ENCODE results near the gene CCDC85A.
A peak's percentile ranks its signal among the peaks of the same experiment; 100 is the strongest.

The CCDC85A gene

GRCh38 chr2:56239437-56239836, 55.6 kb downstream of the CCDC85A start:
- DNase-seq (ENCODE audit: low spot score): peak; percentile 14

- no peak for DNase-seq (ENCODE audit: low spot score)
Observed at GRCh38 chr2:56240210-56240609, 56.4 kb downstream of the CCDC85A start.

- DNase-seq (ENCODE audit: low spot score): no peak
Observed at GRCh38 chr2:56244506-56244905, 60.7 kb downstream of the CCDC85A start.

GRCh38 chr2:56244911-56245530, 61.2 kb downstream of the CCDC85A start:
- no peak for DNase-seq (ENCODE audit: low spot score)

- DNase-seq (ENCODE audit: low spot score): no peak
Observed at GRCh38 chr2:56248965-56249742, 65.4 kb downstream of the CCDC85A start.

GRCh38 chr2:56250153-56250729, 66.5 kb downstream of the CCDC85A start:
- no peak for DNase-seq (ENCODE audit: low spot score)

- peak; percentile 3 for DNase-seq (ENCODE audit: low spot score)
Observed at GRCh38 chr2:56260415-56260814, 76.6 kb downstream of the CCDC85A start.

- no peak for DNase-seq (ENCODE audit: low spot score)
Observed at GRCh38 chr2:56262241-56262640, 78.5 kb downstream of the CCDC85A start.

GRCh38 chr2:56263876-56264275, 80.1 kb downstream of the CCDC85A start:
- no peak for DNase-seq (ENCODE audit: low spot score)

- no peak for DNase-seq (ENCODE audit: low spot score)
Observed at GRCh38 chr2:56266761-56267414, 83.1 kb downstream of the CCDC85A start.

GRCh38 chr2:56267415-56267788, 83.6 kb downstream of the CCDC85A start:
- no peak for DNase-seq (ENCODE audit: low spot score)

GRCh38 chr2:56268856-56269255, 85.1 kb downstream of the CCDC85A start:
- no peak for DNase-seq (ENCODE audit: low spot score)

- no peak for DNase-seq (ENCODE audit: low spot score)
Observed at GRCh38 chr2:56271275-56271674, 87.5 kb downstream of the CCDC85A start.

- no peak for DNase-seq (ENCODE audit: low spot score)
Observed at GRCh38 chr2:56285224-56285623, 101.4 kb downstream of the CCDC85A start.

- no peak for DNase-seq (ENCODE audit: low spot score)
Observed at GRCh38 chr2:56286936-56287335, 103.1 kb downstream of the CCDC85A start.

GRCh38 chr2:56287508-56287907, 103.7 kb downstream of the CCDC85A start:
- DNase-seq (ENCODE audit: low spot score): no peak

GRCh38 chr2:56287974-56288373, 104.2 kb downstream of the CCDC85A start:
- DNase-seq (ENCODE audit: low spot score): peak; percentile 16

- no peak for DNase-seq (ENCODE audit: low spot score)
Observed at GRCh38 chr2:56288838-56289580, 105.2 kb downstream of the CCDC85A start.

GRCh38 chr2:56291711-56292110, 107.9 kb downstream of the CCDC85A start:
- DNase-seq (ENCODE audit: low spot score): no peak

GRCh38 chr2:56292951-56293350, 109.2 kb downstream of the CCDC85A start:
- no peak for DNase-seq (ENCODE audit: low spot score)

GRCh38 chr2:56295666-56296065, 111.9 kb downstream of the CCDC85A start:
- DNase-seq (ENCODE audit: low spot score): no peak

GRCh38 chr2:56297671-56298070, 113.9 kb downstream of the CCDC85A start:
- no peak for DNase-seq (ENCODE audit: low spot score)
